HG03280 (cell line): Measurements from ENCODE around the gene TRAF7.

ENCODE experiments used
- ATAC-seq: cut with Tn5 transposase; IDR thresholded peaks from one replicate; pipeline ENCODE4 v1.9.1; 2021; ENCODE audit warnings: mild to moderate bottlenecking, moderate library complexity; ENCODE audit not compliant: unreplicated experiment

Gene TRAF7

GRCh38 chr16:2147378-2147777, 8.2 kb upstream of the TRAF7 start:
- ATAC-seq, result no peak

- no peak for ATAC-seq
Measured at GRCh38 chr16:2147981-2148671, 7.5 kb upstream of the TRAF7 start, which contains the start of gene RAB26. Gene RAB26 (plus strand): TSS chr16:2148625. CDS start chr16:2148784, 159 bp downstream.

- no peak for ATAC-seq
Measured at GRCh38 chr16:2148714-2149629, 6.6 kb upstream of the TRAF7 start.

- no peak for ATAC-seq
Measured at GRCh38 chr16:2149630-2150417, 5.8 kb upstream of the TRAF7 start.

GRCh38 chr16:2150418-2151187, 5.0 kb upstream of the TRAF7 start:
- no peak for ATAC-seq

GRCh38 chr16:2151188-2152091, 4.1 kb upstream of the TRAF7 start:
- no peak for ATAC-seq

GRCh38 chr16:2152695-2153506, 2.7 kb upstream of the TRAF7 start:
- ATAC-seq, result no peak

- ATAC-seq, result no peak
Measured at GRCh38 chr16:2154533-2155090, 970 bp upstream of the TRAF7 start.

GRCh38 chr16:2155977-2156848, 631 bp downstream of the TRAF7 start:
- ATAC-seq, result no peak

- no peak for ATAC-seq
Measured at GRCh38 chr16:2156849-2157224, 1.3 kb downstream of the TRAF7 start.

- no peak for ATAC-seq
Measured at GRCh38 chr16:2157480-2158261, 2.1 kb downstream of the TRAF7 start.

GRCh38 chr16:2158262-2158638, 2.7 kb downstream of the TRAF7 start:
- ATAC-seq, result no peak

GRCh38 chr16:2159175-2159838, 3.7 kb downstream of the TRAF7 start:
- ATAC-seq, result no peak

GRCh38 chr16:2160915-2161551, 5.5 kb downstream of the TRAF7 start:
- no peak for ATAC-seq

- ATAC-seq, result no peak
Measured at GRCh38 chr16:2161911-2162310, 6.3 kb downstream of the TRAF7 start.

GRCh38 chr16:2162676-2163118, 7.1 kb downstream of the TRAF7 start:
- ATAC-seq, result no peak
